T-helper 9 cell (primary cell): ENCODE measurements around the gene PRKCE.
"Not testable (repeated sequence)": the region's sequence is repeated elsewhere in the genome, so short reads cannot be mapped to it uniquely, and the experiment has no call there.

Experiments used
- DNase-seq: peaks from one replicate; pipeline ENCODE4 v3.0.0-alpha.2; 2020

The PRKCE gene

DNA sequence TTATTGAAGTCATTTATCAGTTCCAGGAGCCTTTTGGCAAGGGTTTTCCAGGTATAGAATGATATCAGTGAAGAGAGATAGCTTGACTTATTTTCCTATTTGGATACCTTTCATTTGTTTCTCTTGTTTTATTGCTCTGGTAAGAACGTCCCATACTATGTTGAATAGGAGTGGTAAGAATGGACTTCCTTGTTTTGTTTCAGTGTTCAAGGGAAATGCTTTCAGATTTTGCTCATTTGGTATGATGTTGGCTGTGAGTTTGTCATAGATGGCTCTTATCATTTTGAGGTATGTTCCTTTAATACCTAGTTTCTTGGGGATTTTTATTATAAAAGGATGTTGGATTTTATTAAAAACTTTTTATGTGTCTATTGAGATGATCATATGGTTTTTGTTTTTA lies 558.6 kb downstream of the PRKCE start:
- DNase-seq: no peak

- DNase-seq: no peak
These were observed 560.0 kb downstream of the PRKCE start for GRCh38 chr2:46211461-46211860.

DNA sequence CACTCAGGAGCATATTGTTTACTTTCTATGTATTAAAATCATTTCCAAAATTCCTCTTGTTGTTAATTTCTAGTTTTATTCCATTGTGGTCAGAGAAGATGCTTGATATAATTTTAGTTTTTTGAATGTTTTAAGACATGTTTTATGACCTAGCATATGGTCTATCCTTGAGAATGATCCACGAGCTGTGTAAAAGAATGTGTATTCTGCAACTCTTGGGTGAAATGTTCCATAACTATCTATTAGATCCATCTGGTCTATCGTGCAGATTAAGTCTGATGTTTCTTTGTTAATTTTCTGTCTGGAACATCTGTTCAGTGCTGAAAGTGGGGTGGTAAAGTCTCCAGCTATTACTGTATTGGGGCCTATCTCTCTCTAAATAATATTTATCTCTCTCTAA lies 562.4 kb downstream of the PRKCE start:
- DNase-seq: no peak

- no peak for DNase-seq
These were observed 564.7 kb downstream of the PRKCE start for GRCh38 chr2:46216213-46216612.

DNA sequence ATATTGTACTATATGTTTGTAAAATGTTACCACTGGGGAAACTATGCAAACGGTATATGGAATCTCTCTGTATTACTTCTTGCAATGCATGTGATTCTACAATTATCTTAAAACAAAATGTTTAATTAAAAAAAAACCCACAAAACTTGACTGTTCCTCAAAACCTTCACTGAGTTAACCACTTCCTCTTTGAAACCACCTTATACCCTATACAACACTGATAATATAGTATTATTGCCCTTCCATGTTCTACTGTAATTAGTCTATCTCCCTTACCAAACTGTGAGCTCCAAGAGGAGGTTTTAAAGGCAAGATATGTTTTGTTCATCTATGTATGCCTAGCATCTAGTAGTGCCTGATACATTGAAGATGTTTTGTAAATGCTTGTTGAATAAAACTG lies 572.0 kb downstream of the PRKCE start:
- not testable (repeated sequence) for DNase-seq

DNA sequence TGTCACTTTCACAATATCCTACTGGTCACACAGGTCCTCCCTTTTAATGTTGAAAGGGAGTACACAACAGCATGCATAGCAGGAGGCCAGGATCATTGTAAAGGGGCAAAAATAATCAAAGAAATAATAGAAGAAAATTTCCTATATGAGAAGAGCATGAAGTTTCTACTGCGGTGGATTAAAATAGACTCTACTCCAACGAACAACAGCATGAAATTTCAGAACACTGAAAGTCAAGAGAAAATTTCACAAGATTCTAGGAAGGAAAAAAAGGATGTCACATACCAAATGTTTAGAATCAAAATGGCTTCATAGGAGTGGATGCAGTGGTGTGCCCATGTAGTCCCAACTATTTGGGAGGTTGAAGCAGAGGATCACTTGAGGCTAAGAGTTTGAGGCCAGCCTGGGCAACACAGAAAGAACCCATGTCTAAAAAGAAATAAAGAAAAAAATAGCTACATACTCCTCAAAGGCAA lies 573.7 kb downstream of the PRKCE start:
- DNase-seq: no peak

- DNase-seq: no peak
These were observed 574.3 kb downstream of the PRKCE start for GRCh38 chr2:46225730-46226129.

DNA sequence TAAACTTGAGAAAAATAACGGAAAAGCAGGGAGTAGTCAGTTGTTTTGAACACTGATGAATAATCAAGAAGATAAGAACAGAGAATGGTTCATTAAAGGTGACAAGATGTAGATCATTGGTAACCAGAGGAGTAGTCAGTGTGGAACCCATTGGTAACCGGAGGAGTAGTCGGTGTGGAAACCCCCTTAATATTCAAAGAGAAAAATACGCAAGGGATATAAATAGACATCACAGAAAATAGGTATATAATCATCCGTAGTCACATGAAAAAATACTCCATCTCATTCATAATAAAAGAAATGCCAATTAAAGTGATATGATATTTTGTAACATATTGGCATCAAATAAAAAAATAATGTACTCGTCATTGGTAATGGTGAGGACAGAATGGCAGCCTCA lies 575.1 kb downstream of the PRKCE start:
- no peak for DNase-seq

GRCh38 chr2:46227022-46227421 lies 575.5 kb downstream of the PRKCE start:
- DNase-seq: no peak

DNA sequence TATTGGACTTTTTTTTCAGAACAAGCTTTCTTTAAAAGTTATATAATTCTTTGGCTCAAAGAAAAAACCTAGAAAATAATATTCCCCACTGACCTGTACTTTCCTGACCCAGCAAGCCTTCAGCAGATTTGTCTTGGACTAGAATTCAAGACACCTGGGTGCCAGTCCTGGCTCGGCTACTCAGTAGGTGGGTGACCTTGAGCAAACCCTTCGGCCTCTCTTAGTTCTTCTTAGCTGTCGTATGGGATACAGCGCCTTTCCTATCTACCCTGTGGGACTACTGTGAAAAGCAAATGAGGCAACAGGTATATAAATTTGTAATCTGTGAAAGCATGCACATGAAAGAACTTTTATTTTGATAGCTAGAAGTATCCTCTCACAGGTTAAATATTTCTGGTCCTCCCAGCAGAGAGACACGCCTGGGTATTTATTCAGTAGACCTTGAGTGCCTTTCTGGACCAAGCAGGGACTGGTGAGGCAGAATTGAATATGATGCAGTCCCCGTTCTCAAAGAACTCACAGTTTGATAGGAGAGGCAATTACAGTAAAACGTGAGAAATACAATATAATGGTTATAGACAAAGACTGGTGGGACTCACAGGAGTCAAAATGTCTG lies 576.3 kb downstream of the PRKCE start:
- no peak for DNase-seq

- no peak for DNase-seq
These were observed 577.9 kb downstream of the PRKCE start for GRCh38 chr2:46229134-46230063.

DNA sequence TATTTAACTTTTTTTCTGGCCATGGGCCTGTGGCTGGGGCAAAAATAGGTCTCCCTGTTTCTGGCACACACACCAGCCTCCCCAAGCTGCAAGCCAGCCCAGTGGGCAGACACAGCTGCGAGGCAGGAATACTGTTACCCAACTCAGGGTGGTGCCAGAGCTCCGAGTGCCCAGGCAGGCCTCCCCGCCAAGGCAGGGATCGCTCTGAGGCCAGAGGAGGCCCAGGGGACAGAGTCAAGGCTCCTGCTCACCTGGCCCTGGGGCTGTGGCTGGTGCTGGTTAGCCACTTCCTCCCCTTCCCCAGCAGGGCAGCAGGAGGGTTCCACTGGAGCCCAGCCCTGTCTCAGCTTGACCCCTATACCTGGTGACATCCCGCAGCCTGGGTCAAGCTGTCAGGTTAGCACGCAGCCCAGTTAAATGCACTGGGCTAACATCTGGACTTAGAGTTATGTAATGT lies 578.7 kb downstream of the PRKCE start:
- no peak for DNase-seq

DNA sequence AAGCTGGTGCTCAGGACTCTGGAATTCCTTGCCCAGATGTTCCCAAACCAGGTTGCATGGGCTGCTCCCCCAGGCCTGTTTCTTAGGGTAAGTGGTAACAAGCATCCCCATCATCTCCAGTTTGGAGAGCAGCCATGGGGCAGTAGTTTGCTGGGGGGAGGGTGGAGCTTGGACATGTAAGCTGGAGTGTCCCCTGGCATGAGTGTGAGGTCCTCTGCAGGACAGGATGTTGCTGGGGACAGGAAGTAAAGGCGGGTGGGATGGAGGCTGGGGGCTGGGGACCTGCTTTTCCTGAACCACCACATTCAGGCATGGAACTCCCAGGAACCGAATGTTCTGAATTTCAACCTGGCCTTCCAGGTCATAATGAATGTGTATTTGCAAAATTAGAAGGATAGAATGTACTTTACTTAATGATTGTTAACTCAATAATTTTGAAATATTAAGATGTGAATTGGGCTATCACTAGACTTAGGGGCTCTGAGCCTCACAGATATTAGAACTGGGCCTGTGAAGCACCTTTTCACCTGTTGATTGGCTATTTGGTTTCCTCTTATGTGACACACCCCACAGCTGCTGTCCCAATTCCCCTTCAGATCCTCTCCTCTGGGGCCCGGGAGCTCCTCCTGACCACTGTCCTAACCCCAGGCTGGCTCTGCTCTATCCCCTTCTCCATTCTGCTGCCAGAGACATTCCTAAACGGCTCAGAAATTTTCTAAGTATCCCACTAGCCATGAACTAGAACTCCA lies 579.4 kb downstream of the PRKCE start:
- no peak for DNase-seq

GRCh38 chr2:46231721-46232120 lies 580.2 kb downstream of the PRKCE start:
- no peak for DNase-seq

DNA sequence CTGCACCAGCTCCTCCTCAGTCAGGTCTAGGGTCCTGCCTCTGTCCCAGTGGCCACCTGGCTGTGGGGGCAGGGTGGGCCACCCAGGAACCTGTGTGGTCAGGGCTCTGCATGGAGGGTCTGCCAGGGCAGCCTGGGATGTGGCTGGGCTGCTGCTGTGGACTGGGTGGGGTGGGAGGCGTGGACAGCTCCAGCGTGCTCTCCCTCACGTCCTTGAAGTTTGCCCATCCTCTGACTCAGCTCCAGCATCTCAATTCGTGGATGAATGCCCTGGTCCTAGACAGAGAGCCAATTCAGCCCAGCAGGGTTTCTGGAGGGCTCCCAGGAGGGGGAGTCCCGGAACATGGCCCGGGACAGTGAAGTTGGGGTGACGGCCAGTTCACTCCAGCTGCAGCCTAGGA lies 581.4 kb downstream of the PRKCE start:
- DNase-seq: no peak

DNA sequence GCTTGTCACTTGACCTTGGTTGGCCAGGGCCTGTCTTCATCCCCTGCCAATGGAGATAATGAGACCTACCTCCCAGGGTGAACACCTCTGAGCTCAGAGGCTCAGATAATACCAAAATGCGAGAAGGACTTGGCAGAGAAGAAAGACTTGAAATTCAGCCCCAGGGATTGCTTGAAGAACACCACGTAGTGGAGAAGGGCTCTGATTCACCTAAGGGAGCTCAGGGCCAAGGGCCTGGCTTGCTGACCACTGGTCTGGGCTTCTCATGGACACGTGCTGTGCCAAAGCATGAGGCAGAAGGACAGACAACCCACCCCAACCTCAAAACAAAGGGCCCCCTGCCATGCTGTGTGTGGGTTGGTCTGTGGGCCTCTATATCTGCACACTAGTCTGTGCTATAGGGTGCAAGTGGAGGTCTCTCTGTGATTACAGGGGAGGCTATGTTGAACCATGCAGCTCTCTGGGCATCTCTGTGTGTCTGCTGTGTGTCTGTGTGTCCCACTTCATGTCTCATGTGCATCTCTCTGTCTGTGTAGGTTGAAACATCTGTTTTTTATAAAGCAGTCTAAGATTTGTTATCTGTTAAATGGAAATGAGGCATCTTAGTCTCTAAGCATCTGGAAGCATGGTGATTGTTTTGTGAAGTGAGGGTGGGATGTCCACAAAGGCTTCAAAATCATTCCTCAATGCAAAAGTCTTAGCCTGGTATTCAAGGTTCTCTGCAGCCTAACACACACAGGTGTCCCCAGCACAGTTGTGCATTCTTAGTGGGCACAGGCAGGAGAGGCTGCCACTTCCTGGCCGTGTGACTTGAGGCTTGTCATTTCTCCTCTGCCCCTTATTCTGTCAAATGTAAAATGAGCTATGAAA lies 584.8 kb downstream of the PRKCE start:
- no peak for DNase-seq

GRCh38 chr2:46236876-46237859 lies 585.7 kb downstream of the PRKCE start:
- no peak for DNase-seq
